Neural crest cell (in vitro differentiated cells): ENCODE measurements around the gene LILRA6. TPM values are rescaled to one million over a fixed set of nuclear protein-coding genes. Genes with fewer than 3 reads are reported as not detected.
"Not testable (repeated sequence)": the region's sequence is repeated elsewhere in the genome, so short reads cannot be mapped to it uniquely, and the experiment has no call there.

ENCODE experiments used
- DNase-seq: peaks from one replicate; pipeline ENCODE4 v3.0.0; 2021; ENCODE audit warnings: low read depth, mixed read lengths, low spot score
- H3K27ac Mint-ChIP-seq: one replicate; pipeline ENCODE4 v1.8.0; 2021; ENCODE audit warnings: mild to moderate bottlenecking, mixed read lengths; ENCODE audit not compliant: unreplicated experiment
- H3K27me3 Mint-ChIP-seq: 2 replicates; pipeline ENCODE4 v1.8.0; 2021; ENCODE audit warnings: low read depth, mild to moderate bottlenecking, mixed read lengths
- H3K36me3 Mint-ChIP-seq: 2 replicates; pipeline ENCODE4 v1.8.0; 2021; ENCODE audit warnings: low read depth, mild to moderate bottlenecking, mixed read lengths
- H3K4me1 Mint-ChIP-seq: 2 replicates; pipeline ENCODE4 v1.8.0; 2021; ENCODE audit warnings: mixed read lengths
- H3K4me3 Mint-ChIP-seq: one replicate; pipeline ENCODE4 v1.8.0; 2021; ENCODE audit warnings: mild to moderate bottlenecking, mixed read lengths
- H3K9me3 Mint-ChIP-seq: 2 replicates; pipeline ENCODE4 v1.8.0; 2021; ENCODE audit warnings: mixed read lengths
- CTCF ChIP-seq: fragments of 200-600 bp; sonication (generic); conservative IDR thresholded peaks from 2 replicates; pipeline ENCODE4 v1.5.0; 2021; ENCODE audit warnings: antibody characterized with exemption, mild to moderate bottlenecking
- total RNA-seq: library from RNA; stranded (reverse); gene quantifications from 2 replicates; pipeline ENCODE4 v1.2.1, GENCODE V29; 2021

LILRA6 gene
- total RNA-seq, 1 donor from 2014 or later = not detected

- Mint-ChIP-seq H3K9me3 (no peaks in the 10 kb centered on the region), H3K36me3 (no peaks in the 10 kb centered on the region), H3K27ac (no peak overlapping the region), H3K27me3 (peaks cover 40% of the 10 kb centered on the region), H3K4me1 (no peaks in the 10 kb centered on the region), H3K4me3 (no peak overlapping the region)
- no peak for TF ChIP-seq CTCF
- DNase-seq = no peak
Observed at GRCh38 chr19:54279406-54279962, 36.9 kb upstream of the LILRA6 start.

GRCh38 chr19:54278571-54279195 is 36.1 kb upstream of the LILRA6 start:
- H3K27me3 Mint-ChIP-seq = peaks cover 42% of the 10 kb centered on the region
- not testable (repeated sequence) for H3K27ac Mint-ChIP-seq, H3K9me3 Mint-ChIP-seq, H3K36me3 Mint-ChIP-seq, DNase-seq, H3K4me1 Mint-ChIP-seq, H3K4me3 Mint-ChIP-seq

- H3K9me3 Mint-ChIP-seq, DNase-seq, H3K4me3 Mint-ChIP-seq, H3K4me1 Mint-ChIP-seq, H3K36me3 Mint-ChIP-seq, H3K27ac Mint-ChIP-seq: not testable (repeated sequence)
- H3K27me3 Mint-ChIP-seq = peaks cover 44% of the 10 kb centered on the region
Observed at GRCh38 chr19:54278056-54278455, 35.5 kb upstream of the LILRA6 start.

- H3K4me3 Mint-ChIP-seq, H3K9me3 Mint-ChIP-seq, H3K36me3 Mint-ChIP-seq, H3K27ac Mint-ChIP-seq, H3K4me1 Mint-ChIP-seq, DNase-seq: not testable (repeated sequence)
- H3K27me3 Mint-ChIP-seq = peaks cover 44% of the 10 kb centered on the region
Observed at GRCh38 chr19:54277111-54277615, 34.6 kb upstream of the LILRA6 start.

GRCh38 chr19:54275951-54276350 is 33.4 kb upstream of the LILRA6 start:
- Mint-ChIP-seq H3K27ac (no peak overlapping the region), H3K4me1 (no peaks in the 10 kb centered on the region), H3K36me3 (no peaks in the 10 kb centered on the region), H3K27me3 (peaks cover 44% of the 10 kb centered on the region), H3K4me3 (no peak overlapping the region), H3K9me3 (no peaks in the 10 kb centered on the region)
- TF ChIP-seq CTCF = no peak
- no peak for DNase-seq

GRCh38 chr19:54274516-54274915 is 31.9 kb upstream of the LILRA6 start:
- not testable (repeated sequence) for H3K4me3 Mint-ChIP-seq, H3K4me1 Mint-ChIP-seq, H3K36me3 Mint-ChIP-seq, DNase-seq, H3K27ac Mint-ChIP-seq, H3K9me3 Mint-ChIP-seq
- peaks cover 42% of the 10 kb centered on the region for H3K27me3 Mint-ChIP-seq

GRCh38 chr19:54273821-54274220 is 31.2 kb upstream of the LILRA6 start:
- Mint-ChIP-seq H3K4me1 (no peaks in the 10 kb centered on the region), H3K36me3 (no peaks in the 10 kb centered on the region), H3K4me3 (no peak overlapping the region), H3K27ac (no peak overlapping the region), H3K27me3 (peaks cover 47% of the 10 kb centered on the region), H3K9me3 (no peaks in the 10 kb centered on the region)
- no peak for TF ChIP-seq CTCF
- DNase-seq = no peak

- H3K4me1 Mint-ChIP-seq, DNase-seq, H3K36me3 Mint-ChIP-seq, H3K4me3 Mint-ChIP-seq, H3K27ac Mint-ChIP-seq, H3K9me3 Mint-ChIP-seq: not testable (repeated sequence)
- H3K27me3 Mint-ChIP-seq = peaks cover 62% of the 10 kb centered on the region
Observed at GRCh38 chr19:54272181-54272580, 29.6 kb upstream of the LILRA6 start.

GRCh38 chr19:54271587-54271986 is 29.0 kb upstream of the LILRA6 start:
- DNase-seq, H3K36me3 Mint-ChIP-seq, H3K27ac Mint-ChIP-seq, H3K9me3 Mint-ChIP-seq, H3K4me1 Mint-ChIP-seq, H3K4me3 Mint-ChIP-seq: not testable (repeated sequence)
- H3K27me3 Mint-ChIP-seq = peaks cover 61% of the 10 kb centered on the region
